GM10248 (cell line): Measurements from ENCODE around the gene FNDC1.
"Not testable (repeated sequence)": the region's sequence is repeated elsewhere in the genome, so short reads cannot be mapped to it uniquely, and the experiment has no call there.

ENCODE experiments used
- CTCF ChIA-PET: fragments of 300-600 bp; sonication (Branson Sonifier 250); formaldehyde crosslinking; extraction: SDS; loops from one replicate; lab custom pipeline; 2021; ENCODE audit warnings: antibody characterized with exemption; lab: Yijun Ruan, JAX
- POLR2A ChIA-PET: fragments of 350-650 bp; sonication (Branson Sonifier 250); formaldehyde crosslinking; extraction: SDS; loops from one replicate; lab custom pipeline; 2020; ENCODE audit warnings: antibody characterized with exemption; lab: Yijun Ruan, JAX
- DNase-seq: peaks from one replicate; pipeline ENCODE4 v3.0.0; 2012; ENCODE audit errors: extremely low spot score
- CTCF ChIP-seq: IDR thresholded peaks from 2 replicates; pipeline ENCODE4 v1.5.1; 2012; ENCODE audit warnings: mild to moderate bottlenecking, low read depth; ENCODE audit errors: extremely low read depth, missing control alignments, control extremely low read depth

Gene FNDC1

GRCh38 chr6:159268511-159268910, 99.3 kb downstream of the FNDC1 start:
- DNase-seq: no peak
- ChIA-PET POLR2A (no interaction called here), CTCF (no interaction called here)
- TF ChIP-seq CTCF: no peak

GRCh38 chr6:159271257-159271656, 102.1 kb downstream of the FNDC1 start:
- no peak for TF ChIP-seq CTCF
- no peak for DNase-seq
- ChIA-PET POLR2A (no interaction called here), CTCF (interaction anchor here (1.1 to 2.9 kb wide), 3 partner anchors 9 to 29 kb away, joined by 3 to 8 read pairs (median 3); no protein-coding TSS in a partner anchor)

- ChIA-PET CTCF (interaction anchor here (1.2 kb wide), 2 partner anchors 26 to 32 kb away, joined by 3 read pairs; no protein-coding TSS in a partner anchor), POLR2A (no interaction called here)
- TF ChIP-seq CTCF: no peak
- DNase-seq: no peak
Measured at GRCh38 chr6:159278626-159279025, 109.4 kb downstream of the FNDC1 start.

- ChIA-PET CTCF (interaction anchor here (1.7 to 3.0 kb wide), 2 partner anchors 23 to 27 kb away, joined by 4 to 13 read pairs; no protein-coding TSS in a partner anchor), POLR2A (no interaction called here)
- DNase-seq: no peak
- no peak for TF ChIP-seq CTCF
Measured at GRCh38 chr6:159279790-159280277, 110.6 kb downstream of the FNDC1 start.

- no peak for TF ChIP-seq CTCF
- no peak for DNase-seq
- ChIA-PET POLR2A (no interaction called here), CTCF (interaction anchor here (3.0 kb wide), 1 partner anchor 29 kb away, joined by 13 read pairs; no protein-coding TSS in a partner anchor)
Measured at GRCh38 chr6:159282421-159282820, 113.2 kb downstream of the FNDC1 start.

- POLR2A ChIA-PET, DNase-seq, CTCF ChIA-PET: not testable (repeated sequence)
Measured at GRCh38 chr6:159284661-159285060, 115.5 kb downstream of the FNDC1 start.

GRCh38 chr6:159298840-159299239, 129.6 kb downstream of the FNDC1 start:
- CTCF ChIA-PET: interaction anchor here (0.7 to 1.6 kb wide), 3 partner anchors 11 to 46 kb away, joined by 3 to 4 read pairs (median 3); no protein-coding TSS in a partner anchor
- POLR2A ChIA-PET: no interaction called here
- TF ChIP-seq CTCF: no peak
- DNase-seq: no peak
